Liver (tissue), 9 donors: ENCODE measurements around the gene STK39. TPM values are rescaled to one million over a fixed set of nuclear protein-coding genes. Genes with fewer than 3 reads are reported as not detected.

ENCODE experiments used
- DNase-seq: peaks from one replicate; pipeline ENCODE4 v3.0.0-alpha.2; 2017; ENCODE audit warnings: low spot score
- H3K27ac ChIP-seq, 2 donors: one replicate each; pipeline ENCODE4 v1.7.0; 2013; ENCODE audit warnings: inconsistent platforms in 2 of 2, low read length in 2 of 2, control low read depth in 1 of 2, low read depth in 1 of 2, mild to moderate bottlenecking in 1 of 2
- H3K27me3 ChIP-seq, 4 donors: one replicate each; pipeline versions ENCODE4 v1.6.1 to v1.7.0; 2013; ENCODE audit warnings: low read length in 3 of 4, inconsistent platforms in 1 of 4, mild to moderate bottlenecking in 1 of 4, moderate library complexity in 1 of 4; ENCODE audit not compliant: control insufficient read depth in 4 of 4, insufficient read depth in 4 of 4
- H3K36me3 ChIP-seq, 4 donors: one replicate each; pipeline versions ENCODE4 v1.6.1 to v1.7.0; 2013; ENCODE audit warnings: low read length in 3 of 4, mild to moderate bottlenecking in 3 of 4, low read depth in 1 of 4, moderate library complexity in 1 of 4; ENCODE audit not compliant: control insufficient read depth in 4 of 4, insufficient read depth in 3 of 4
- H3K4me1 ChIP-seq, 4 donors: one replicate each; pipeline versions ENCODE4 v1.6.1 to v1.7.0; 2013; ENCODE audit warnings: low read length in 3 of 4, mild to moderate bottlenecking in 3 of 4, moderate library complexity in 1 of 4; ENCODE audit not compliant: control insufficient read depth in 4 of 4, insufficient read depth in 4 of 4
- H3K4me3 ChIP-seq, 3 donors: one replicate each; pipeline versions ENCODE4 v1.6.1 to v1.7.0; 2013; ENCODE audit warnings: low read length in 3 of 3, control low read depth in 1 of 3, low read depth in 1 of 3, mild to moderate bottlenecking in 1 of 3
- H3K9ac ChIP-seq, 2 donors: one replicate each; pipeline ENCODE4 v1.7.0; 2013; ENCODE audit warnings: low read length in 2 of 2, mild to moderate bottlenecking in 2 of 2, moderate library complexity in 2 of 2, control low read depth in 1 of 2, low read depth in 1 of 2
- H3K9me3 ChIP-seq, 4 donors: one replicate each; pipeline versions ENCODE4 v1.6.1 to v1.7.0; 2013; ENCODE audit warnings: low read length in 3 of 4; ENCODE audit not compliant: control insufficient read depth in 4 of 4
- EGR1 ChIP-seq, 2 donors: IDR thresholded peaks; 2 replicates each; pipeline ENCODE4 v1.6.1; 2016 to 2018; ENCODE audit warnings: antibody characterized with exemption in 2 of 2, low read depth in 2 of 2
- FOXA1 ChIP-seq: IDR thresholded peaks from 2 replicates; pipeline ENCODE4 v1.6.1; 2016; ENCODE audit warnings: antibody characterized with exemption
- FOXA2 ChIP-seq: IDR thresholded peaks from 2 replicates; pipeline ENCODE4 v1.6.1; 2016; ENCODE audit warnings: antibody characterized with exemption
- GABPA ChIP-seq, 2 donors: IDR thresholded peaks in 1 of 2; conservative IDR thresholded peaks in 1 of 2; 2 replicates each; pipeline ENCODE4 v1.6.1; 2016; ENCODE audit warnings: antibody characterized with exemption in 2 of 2, mild to moderate bottlenecking in 1 of 2, moderate library complexity in 1 of 2
- HNF4A ChIP-seq, 2 donors: conservative IDR thresholded peaks; 2 replicates each; pipeline ENCODE4 v1.6.1; 2016; ENCODE audit warnings: antibody characterized with exemption in 2 of 2, mild to moderate bottlenecking in 2 of 2
- HNF4G ChIP-seq: IDR thresholded peaks from 2 replicates; pipeline ENCODE4 v1.6.1; 2016; ENCODE audit warnings: antibody characterized with exemption
- NR2F2 ChIP-seq: IDR thresholded peaks from 2 replicates; pipeline ENCODE4 v1.6.1; 2016; ENCODE audit warnings: antibody characterized with exemption
- RAD21 ChIP-seq, 2 donors: IDR thresholded peaks; 2 replicates each; pipeline ENCODE4 v1.6.1; 2016; ENCODE audit warnings: antibody characterized with exemption in 2 of 2, mild to moderate bottlenecking in 2 of 2
- RXRA ChIP-seq, 2 donors: IDR thresholded peaks; 2 replicates each; pipeline ENCODE4 v1.6.1; 2017 to 2018; ENCODE audit warnings: antibody characterized with exemption in 2 of 2, mild to moderate bottlenecking in 1 of 2
- SP1 ChIP-seq: IDR thresholded peaks from 2 replicates; pipeline ENCODE4 v1.6.1; 2018; ENCODE audit warnings: antibody characterized with exemption, mild to moderate bottlenecking
- TAF1 ChIP-seq: conservative IDR thresholded peaks from 2 replicates; pipeline ENCODE4 v1.6.1; 2016; ENCODE audit warnings: antibody characterized with exemption, mild to moderate bottlenecking
- YY1 ChIP-seq: IDR thresholded peaks from 2 replicates; pipeline ENCODE4 v1.6.1; 2016; ENCODE audit warnings: antibody characterized with exemption, mild to moderate bottlenecking
- WGBS: extraction: QIAGEN DNeasy Blood & Tissue Kit; methylation state at CpG from one replicate; pipeline ENCODE4 v1.1.7; 2013; 5-methylcytosine and 5-hydroxymethylcytosine counted together
- polyA plus RNA-seq, 2 donors: library from polyadenylated mRNA; stranded (reverse) in 1 of 2; unstranded in 1 of 2; fragments of 200-250 nt in 1 of 2; fragments of >200 nt in 1 of 2; fragmentation: Nextera tagmentation in 1 of 2; extraction: Ambion mirVana in 1 of 2; gene quantifications; one replicate each; pipeline versions ENCODE4 v1.2.1 to v1.2.3, GENCODE V29; 2013 to 2015
- total RNA-seq, 2 donors: library from RNA; depleted of rRNA; stranded (reverse); fragments of >200 nt; gene quantifications; one replicate each; pipeline ENCODE4 v1.2.3, GENCODE V29; 2014
- TF ChIP-seq, protein P1 (sequence below): fragments of 150-350 bp; IDR thresholded peaks from 2 replicates; pipeline ENCODE4 v1.5.1; 2017; ENCODE audit warnings: improper control_type of control experiment, low read depth, low read length; ENCODE audit not compliant: missing input control
- TF ChIP-seq, protein P2 (sequence below): IDR thresholded peaks from 2 replicates; pipeline ENCODE4 v1.6.1; 2016; ENCODE audit warnings: antibody characterized with exemption, mild to moderate bottlenecking
- TF ChIP-seq, protein P3 (sequence below): IDR thresholded peaks from 2 replicates; pipeline ENCODE4 v1.6.1; 2016; ENCODE audit warnings: antibody characterized with exemption
- TF ChIP-seq, protein P4 (sequence below): IDR thresholded peaks from 2 replicates; pipeline ENCODE4 v1.6.1; 2016; ENCODE audit warnings: antibody characterized with exemption
- donor health status: healthy.
- donor health status: healthy.
- donor health status: healthy.
- donor health status: healthy.
- donor health status: healthy.

Gene STK39
- total and polyA plus RNA-seq, 4 donors = 0.29 to 1.8 (median 0.73) TPM

DNA sequence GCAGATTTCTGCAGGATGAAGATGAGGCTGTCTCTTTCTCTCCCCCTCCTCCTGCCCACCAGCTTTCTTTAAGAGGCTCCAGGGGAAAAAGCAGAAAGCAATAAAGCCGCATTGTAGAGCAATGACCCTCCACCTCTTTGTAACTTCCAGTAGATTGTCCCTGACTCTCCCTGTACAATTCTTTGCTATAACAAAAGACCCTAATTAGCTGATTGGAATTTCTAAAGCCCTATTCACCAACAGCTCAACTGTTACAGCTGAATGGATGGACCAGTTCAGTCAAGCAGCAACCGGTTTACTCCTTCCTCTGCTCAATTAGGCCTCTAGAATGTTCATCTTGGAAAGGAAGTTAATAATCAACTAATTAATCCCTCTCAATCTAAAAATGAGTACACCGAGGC is 301.0 kb downstream of the STK39 start:
- Histone ChIP-seq H3K36me3 (no peaks in the 10 kb centered on the region), H3K4me3 (no peak overlapping the region), H3K27ac (no peak overlapping the region), H3K9me3 (no peaks in the 10 kb centered on the region), H3K4me1 (no peaks in the 10 kb centered on the region), H3K27me3 (no peaks in the 10 kb centered on the region), H3K9ac (no peak overlapping the region)
- no peak for DNase-seq
- WGBS = 81% methylated on average over 3 of the region's 3 CpGs
- TF ChIP-seq FOXA2 (no peak), RAD21 (IDR thresholded peaks at IDR 0.05) (no peak), RXRA (IDR thresholded peaks at IDR 0.05) (no peak), YY1 (no peak), EGR1 (IDR thresholded peaks at IDR 0.05; ENCODE audit: low read depth in 2 of 2) (no peak), HNF4A (conservative IDR thresholded peaks at IDR 0.05) (no peak), NR2F2 (no peak), FOXA1 (no peak), SP1 (no peak), GABPA (IDR thresholded peaks at IDR 0.05 in 1 of 2, conservative IDR thresholded peaks at IDR 0.05 in 1 of 2) (no peak)
- TF ChIP-seq, protein P1, sequence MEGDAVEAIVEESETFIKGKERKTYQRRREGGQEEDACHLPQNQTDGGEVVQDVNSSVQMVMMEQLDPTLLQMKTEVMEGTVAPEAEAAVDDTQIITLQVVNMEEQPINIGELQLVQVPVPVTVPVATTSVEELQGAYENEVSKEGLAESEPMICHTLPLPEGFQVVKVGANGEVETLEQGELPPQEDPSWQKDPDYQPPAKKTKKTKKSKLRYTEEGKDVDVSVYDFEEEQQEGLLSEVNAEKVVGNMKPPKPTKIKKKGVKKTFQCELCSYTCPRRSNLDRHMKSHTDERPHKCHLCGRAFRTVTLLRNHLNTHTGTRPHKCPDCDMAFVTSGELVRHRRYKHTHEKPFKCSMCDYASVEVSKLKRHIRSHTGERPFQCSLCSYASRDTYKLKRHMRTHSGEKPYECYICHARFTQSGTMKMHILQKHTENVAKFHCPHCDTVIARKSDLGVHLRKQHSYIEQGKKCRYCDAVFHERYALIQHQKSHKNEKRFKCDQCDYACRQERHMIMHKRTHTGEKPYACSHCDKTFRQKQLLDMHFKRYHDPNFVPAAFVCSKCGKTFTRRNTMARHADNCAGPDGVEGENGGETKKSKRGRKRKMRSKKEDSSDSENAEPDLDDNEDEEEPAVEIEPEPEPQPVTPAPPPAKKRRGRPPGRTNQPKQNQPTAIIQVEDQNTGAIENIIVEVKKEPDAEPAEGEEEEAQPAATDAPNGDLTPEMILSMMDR = no peak
- TF ChIP-seq, protein P2, sequence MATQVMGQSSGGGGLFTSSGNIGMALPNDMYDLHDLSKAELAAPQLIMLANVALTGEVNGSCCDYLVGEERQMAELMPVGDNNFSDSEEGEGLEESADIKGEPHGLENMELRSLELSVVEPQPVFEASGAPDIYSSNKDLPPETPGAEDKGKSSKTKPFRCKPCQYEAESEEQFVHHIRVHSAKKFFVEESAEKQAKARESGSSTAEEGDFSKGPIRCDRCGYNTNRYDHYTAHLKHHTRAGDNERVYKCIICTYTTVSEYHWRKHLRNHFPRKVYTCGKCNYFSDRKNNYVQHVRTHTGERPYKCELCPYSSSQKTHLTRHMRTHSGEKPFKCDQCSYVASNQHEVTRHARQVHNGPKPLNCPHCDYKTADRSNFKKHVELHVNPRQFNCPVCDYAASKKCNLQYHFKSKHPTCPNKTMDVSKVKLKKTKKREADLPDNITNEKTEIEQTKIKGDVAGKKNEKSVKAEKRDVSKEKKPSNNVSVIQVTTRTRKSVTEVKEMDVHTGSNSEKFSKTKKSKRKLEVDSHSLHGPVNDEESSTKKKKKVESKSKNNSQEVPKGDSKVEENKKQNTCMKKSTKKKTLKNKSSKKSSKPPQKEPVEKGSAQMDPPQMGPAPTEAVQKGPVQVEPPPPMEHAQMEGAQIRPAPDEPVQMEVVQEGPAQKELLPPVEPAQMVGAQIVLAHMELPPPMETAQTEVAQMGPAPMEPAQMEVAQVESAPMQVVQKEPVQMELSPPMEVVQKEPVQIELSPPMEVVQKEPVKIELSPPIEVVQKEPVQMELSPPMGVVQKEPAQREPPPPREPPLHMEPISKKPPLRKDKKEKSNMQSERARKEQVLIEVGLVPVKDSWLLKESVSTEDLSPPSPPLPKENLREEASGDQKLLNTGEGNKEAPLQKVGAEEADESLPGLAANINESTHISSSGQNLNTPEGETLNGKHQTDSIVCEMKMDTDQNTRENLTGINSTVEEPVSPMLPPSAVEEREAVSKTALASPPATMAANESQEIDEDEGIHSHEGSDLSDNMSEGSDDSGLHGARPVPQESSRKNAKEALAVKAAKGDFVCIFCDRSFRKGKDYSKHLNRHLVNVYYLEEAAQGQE = no peak
- TF ChIP-seq, protein P3, sequence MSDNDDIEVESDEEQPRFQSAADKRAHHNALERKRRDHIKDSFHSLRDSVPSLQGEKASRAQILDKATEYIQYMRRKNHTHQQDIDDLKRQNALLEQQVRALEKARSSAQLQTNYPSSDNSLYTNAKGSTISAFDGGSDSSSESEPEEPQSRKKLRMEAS = no peak
- TF ChIP-seq, protein P4, sequence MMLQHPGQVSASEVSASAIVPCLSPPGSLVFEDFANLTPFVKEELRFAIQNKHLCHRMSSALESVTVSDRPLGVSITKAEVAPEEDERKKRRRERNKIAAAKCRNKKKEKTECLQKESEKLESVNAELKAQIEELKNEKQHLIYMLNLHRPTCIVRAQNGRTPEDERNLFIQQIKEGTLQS = no peak

DNA sequence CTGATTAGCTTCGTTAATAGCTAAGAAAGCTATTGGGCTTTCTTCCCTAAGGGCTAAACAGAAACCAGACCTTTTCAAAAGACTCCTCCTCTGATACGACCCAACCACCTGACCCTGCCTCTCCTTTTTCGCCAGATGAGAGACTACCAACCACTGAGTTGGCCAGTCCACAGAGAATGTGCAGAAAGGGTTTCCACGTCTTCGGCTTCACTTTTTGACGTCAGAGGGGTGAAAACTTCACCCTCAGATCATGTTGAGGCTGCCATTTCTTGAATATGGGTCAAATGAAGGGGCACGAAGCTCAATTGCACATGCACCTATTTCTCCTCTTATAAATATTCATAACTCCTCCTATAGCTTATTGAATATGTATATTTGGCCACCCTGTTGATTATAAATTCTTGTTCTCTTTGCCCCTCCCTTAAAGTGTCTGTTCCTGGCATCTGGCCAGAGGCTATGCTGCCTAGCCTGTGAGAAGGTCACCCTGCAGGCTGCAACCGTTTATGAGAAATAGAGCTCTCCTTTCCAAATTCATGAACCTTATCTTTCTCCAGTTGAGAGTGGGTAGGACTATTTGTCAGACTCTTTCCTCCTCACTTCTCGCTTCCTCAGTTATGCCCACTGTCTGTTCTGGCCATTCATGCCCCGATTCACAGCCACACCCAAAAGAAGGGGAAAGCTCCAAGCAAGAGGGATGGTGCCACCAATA is 301.6 kb downstream of the STK39 start:
- H3K9me3 ChIP-seq = no peaks in the 10 kb centered on the region
- no peak overlapping the region for H3K4me3 ChIP-seq
- no peaks in the 10 kb centered on the region for H3K36me3 ChIP-seq
- no peaks in the 10 kb centered on the region for H3K4me1 ChIP-seq
- H3K9ac ChIP-seq = no peak overlapping the region
- TF ChIP-seq FOXA1 (no peak), RAD21 (IDR thresholded peaks at IDR 0.05) (no peak), TAF1 (no peak), EGR1 (IDR thresholded peaks at IDR 0.05; ENCODE audit: low read depth in 2 of 2) (no peak), RXRA (IDR thresholded peaks at IDR 0.05) (no peak), HNF4G (no peak)
- TF ChIP-seq, protein P4 = no peak
- TF ChIP-seq, protein P1 = no peak
- TF ChIP-seq, protein P2 = no peak
- no peaks in the 10 kb centered on the region for H3K27me3 ChIP-seq
- WGBS = 86% methylated on average over 10 of the region's 10 CpGs
- no peak overlapping the region for H3K27ac ChIP-seq
- DNase-seq = no peak
